ENCODE results near the gene NT5DC1.
"Not testable (repeated sequence)": the region's sequence is repeated elsewhere in the genome, so short reads cannot be mapped to it uniquely, and the experiment has no call there.

The NT5DC1 gene

DNA sequence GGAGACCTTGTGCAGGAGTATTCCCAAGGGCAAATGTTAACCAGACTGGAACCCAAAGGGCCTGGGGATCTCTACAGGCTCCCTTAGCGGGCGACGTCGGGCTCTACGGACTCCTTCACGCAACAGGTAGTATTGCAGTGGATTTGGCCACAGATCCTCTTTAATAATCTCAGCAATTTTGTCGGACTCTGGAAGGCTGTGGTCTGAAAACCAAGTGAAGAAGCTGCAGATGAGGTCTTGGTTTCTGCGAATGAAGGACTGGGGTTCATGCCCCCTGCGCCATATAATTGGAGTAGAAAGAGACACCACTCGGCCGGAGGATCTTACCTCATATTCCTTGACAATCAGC, 177.8 kb downstream of the NT5DC1 start:
- Histone ChIP-seq H3K4me1 (ENCODE audit: control insufficient read depth, insufficient read depth, low read length) (peaks cover 8% of the 10 kb centered on the region), H3K4me3 (ENCODE audit: low read length in 2 of 2) (peak overlapping the region; percentile 72 to 97), H3K36me3 (ENCODE audit: control insufficient read depth in 2 of 2, insufficient read depth in 2 of 2, low read length in 2 of 2) (peaks cover 2 to 6% of the 10 kb centered on the region in 2 donors), H3K9me3 (ENCODE audit: control insufficient read depth in 2 of 2, low read length in 2 of 2) (no peaks in the 10 kb centered on the region), H3K27me3 (ENCODE audit: control insufficient read depth in 1 of 2, insufficient read depth in 2 of 2, low read length in 2 of 2) (no peaks in the 10 kb centered on the region), H3K27ac (ENCODE audit: low read length) (peak overlapping the region; percentile 99), H3K9ac (ENCODE audit: low read length in 2 of 2) (peak overlapping the region; percentile 99)

DNA sequence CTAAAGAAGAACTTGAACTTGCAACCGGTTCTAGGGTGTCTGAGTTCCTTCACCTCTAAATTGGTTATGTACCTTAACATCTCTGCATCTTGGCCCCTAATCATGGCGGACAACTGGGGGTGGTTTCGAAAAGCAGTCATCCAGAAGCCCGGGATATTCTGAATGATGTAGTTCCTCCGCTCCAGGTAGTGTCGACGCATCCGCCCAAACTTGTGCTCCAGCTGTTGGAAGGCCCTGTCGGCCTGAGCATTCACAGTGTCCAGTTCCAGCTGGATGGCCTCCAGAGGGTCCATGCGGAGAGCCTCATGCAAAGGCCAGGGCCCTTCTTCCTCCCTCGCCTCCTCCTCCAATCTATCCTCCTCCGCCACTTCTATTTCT, 178.2 kb downstream of the NT5DC1 start:
- H3K36me3 ChIP-seq (ENCODE audit: control insufficient read depth in 2 of 2, insufficient read depth in 2 of 2, low read length in 2 of 2) = peaks cover 2 to 5% of the 10 kb centered on the region in 2 donors
- peak overlapping the region; percentile 99 for H3K9ac ChIP-seq (ENCODE audit: low read length in 2 of 2)
- H3K4me3 ChIP-seq (ENCODE audit: low read length in 2 of 2) = peak overlapping the region; percentile 72 to 97
- H3K4me1 ChIP-seq (ENCODE audit: control insufficient read depth, insufficient read depth, low read length) = peaks cover 8% of the 10 kb centered on the region
- H3K27ac ChIP-seq (ENCODE audit: low read length) = peak overlapping the region; percentile 99
- H3K27me3 ChIP-seq (ENCODE audit: control insufficient read depth in 1 of 2, insufficient read depth in 2 of 2, low read length in 2 of 2) = no peaks in the 10 kb centered on the region
- H3K9me3 ChIP-seq (ENCODE audit: control insufficient read depth in 2 of 2, low read length in 2 of 2) = no peaks in the 10 kb centered on the region

DNA sequence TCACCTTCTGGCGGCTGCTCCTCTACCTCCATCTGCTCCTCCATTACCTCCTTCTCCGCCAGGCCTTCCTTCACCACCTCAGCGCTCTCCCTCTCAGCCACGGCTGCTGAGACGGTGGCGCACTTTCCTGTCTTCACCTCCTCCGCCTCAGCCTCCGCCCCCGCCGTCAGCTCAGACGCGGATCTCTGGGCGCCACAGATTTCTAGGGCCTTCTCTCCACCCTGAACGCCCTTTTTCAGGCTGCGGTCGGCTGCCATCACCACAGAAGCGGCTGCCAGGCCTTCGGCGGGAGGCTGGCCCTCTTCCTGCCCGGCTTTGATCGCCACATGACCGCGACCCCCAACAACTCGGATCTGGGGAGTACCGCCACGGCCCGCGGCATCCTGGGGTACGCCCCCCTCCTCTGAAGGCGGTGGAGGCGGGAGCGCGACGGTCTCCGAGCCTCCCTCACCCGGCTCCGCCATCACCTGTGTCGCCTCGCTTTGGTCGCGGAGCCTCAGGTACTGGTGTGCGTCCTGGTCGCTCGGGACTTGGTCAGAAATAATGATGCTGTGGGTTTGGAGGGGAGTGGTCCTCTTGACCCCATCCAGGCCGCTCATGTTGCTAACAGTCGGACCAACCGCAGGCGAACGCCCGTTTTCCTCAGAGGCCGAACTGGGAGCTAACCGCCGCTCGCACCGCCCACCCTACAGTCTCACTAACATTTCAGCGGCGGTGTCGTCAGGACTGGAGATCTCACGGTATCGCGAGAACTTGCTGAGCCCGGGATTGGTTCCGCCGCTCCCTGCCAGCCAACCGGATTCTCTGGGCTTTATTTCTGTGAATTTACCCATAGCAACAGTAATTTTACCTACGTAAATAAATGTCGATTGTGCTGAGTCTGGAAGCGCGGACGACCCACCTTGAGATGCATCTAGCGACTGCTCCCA, 178.8 kb downstream of the NT5DC1 start, which contains the start of gene TSPYL1:
TSS of gene TSPYL1 (minus strand) at position 699 of the 929 bp plus-strand sequence. CDS start at position 599, 100 bp downstream.
- Histone ChIP-seq H3K9me3 (ENCODE audit: control insufficient read depth in 2 of 2, low read length in 2 of 2) (no peaks in the 10 kb centered on the region), H3K9ac (ENCODE audit: low read length in 2 of 2) (peak within 1 kb of the TSS; percentile 99), H3K36me3 (ENCODE audit: control insufficient read depth in 2 of 2, insufficient read depth in 2 of 2, low read length in 2 of 2) (peaks cover 2 to 5% of the 10 kb centered on the region in 2 donors), H3K27me3 (ENCODE audit: control insufficient read depth in 1 of 2, insufficient read depth in 2 of 2, low read length in 2 of 2) (no peaks in the 10 kb centered on the region), H3K4me3 (ENCODE audit: low read length in 2 of 2) (peak within 1 kb of the TSS; percentile 72 to 97), H3K4me1 (ENCODE audit: control insufficient read depth, insufficient read depth, low read length) (peaks cover 8% of the 10 kb centered on the region), H3K27ac (ENCODE audit: low read length) (peak within 1 kb of the TSS; percentile 99)

DNA sequence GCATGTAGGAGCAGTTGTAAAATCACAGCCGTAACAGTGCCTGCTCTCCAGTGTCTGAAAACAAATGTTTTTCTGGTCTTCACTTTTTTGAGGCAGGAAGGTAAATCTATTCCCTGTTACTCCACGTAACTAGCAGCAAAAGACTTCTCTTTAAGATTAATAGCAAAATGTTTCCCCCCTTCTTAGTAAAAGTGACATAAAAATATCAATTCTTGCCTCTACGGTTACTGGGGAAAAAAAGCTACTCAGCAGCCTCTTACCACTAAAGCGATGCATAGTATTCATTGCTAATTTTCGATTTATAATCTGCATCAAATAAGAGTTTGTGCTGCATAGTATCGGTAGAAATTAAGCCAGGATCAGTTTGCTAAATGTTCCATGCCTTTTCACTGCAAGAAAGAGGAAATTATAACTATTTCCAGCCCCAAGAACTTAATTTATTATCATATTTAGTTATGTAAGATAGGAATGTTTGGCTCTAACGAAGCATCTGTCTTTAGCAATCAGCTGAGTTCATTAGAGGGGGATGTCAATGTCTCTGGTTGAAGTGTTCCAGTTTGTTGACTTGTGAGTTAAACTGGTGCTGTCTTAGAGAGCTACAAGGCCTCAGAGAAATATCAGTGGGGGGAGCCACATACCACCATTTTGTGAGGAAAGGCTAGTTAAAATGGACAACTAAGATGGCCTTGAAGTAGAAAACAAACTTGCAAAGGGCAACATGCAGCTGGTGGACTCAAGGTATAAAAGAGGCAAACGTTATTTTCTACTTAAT, 179.7 kb downstream of the NT5DC1 start:
- H3K4me1 ChIP-seq (ENCODE audit: control insufficient read depth, insufficient read depth, low read length) = peaks cover 8% of the 10 kb centered on the region
- no peaks in the 10 kb centered on the region for H3K27me3 ChIP-seq (ENCODE audit: control insufficient read depth in 1 of 2, insufficient read depth in 2 of 2, low read length in 2 of 2)
- H3K4me3 ChIP-seq (ENCODE audit: low read length in 2 of 2) = peak overlapping the region; percentile 72 to 97
- peaks cover 2 to 5% of the 10 kb centered on the region in 2 donors for H3K36me3 ChIP-seq (ENCODE audit: control insufficient read depth in 2 of 2, insufficient read depth in 2 of 2, low read length in 2 of 2)
- H3K27ac ChIP-seq (ENCODE audit: low read length) = peak overlapping the region; percentile 99
- no peaks in the 10 kb centered on the region for H3K9me3 ChIP-seq (ENCODE audit: control insufficient read depth in 2 of 2, low read length in 2 of 2)
- H3K9ac ChIP-seq (ENCODE audit: low read length in 2 of 2) = peak overlapping the region; percentile 99

DNA sequence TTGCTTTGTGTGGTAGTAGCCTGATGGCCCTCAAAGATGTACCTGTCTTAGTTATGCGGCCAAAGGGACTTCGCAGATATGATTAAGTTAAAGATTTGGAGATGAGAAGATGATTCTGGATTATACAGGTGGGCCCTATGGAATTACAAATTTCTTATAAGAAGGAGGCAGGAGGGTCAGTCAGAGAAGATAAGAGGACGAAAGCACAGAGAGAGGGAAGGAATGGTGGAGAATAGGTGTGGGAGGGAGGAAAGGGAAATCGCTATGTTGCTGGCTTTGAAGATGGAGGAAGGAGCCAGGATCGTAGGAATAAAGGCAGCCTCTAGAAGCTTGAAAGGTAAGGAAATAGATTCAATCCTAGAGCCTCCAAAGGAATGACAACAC, 180.3 kb downstream of the NT5DC1 start:
- no peak overlapping the region for H3K9ac ChIP-seq (ENCODE audit: low read length in 2 of 2)
- peak overlapping the region; percentile 99 for H3K27ac ChIP-seq (ENCODE audit: low read length)
- peaks cover 8% of the 10 kb centered on the region for H3K4me1 ChIP-seq (ENCODE audit: control insufficient read depth, insufficient read depth, low read length)
- no peaks in the 10 kb centered on the region for H3K9me3 ChIP-seq (ENCODE audit: control insufficient read depth in 2 of 2, low read length in 2 of 2)
- H3K27me3 ChIP-seq (ENCODE audit: control insufficient read depth in 1 of 2, insufficient read depth in 2 of 2, low read length in 2 of 2) = no peaks in the 10 kb centered on the region
- peaks cover 2 to 5% of the 10 kb centered on the region in 2 donors for H3K36me3 ChIP-seq (ENCODE audit: control insufficient read depth in 2 of 2, insufficient read depth in 2 of 2, low read length in 2 of 2)
- peak overlapping the region in 1 of 2 donors; percentile 97 for H3K4me3 ChIP-seq (ENCODE audit: low read length in 2 of 2)

DNA sequence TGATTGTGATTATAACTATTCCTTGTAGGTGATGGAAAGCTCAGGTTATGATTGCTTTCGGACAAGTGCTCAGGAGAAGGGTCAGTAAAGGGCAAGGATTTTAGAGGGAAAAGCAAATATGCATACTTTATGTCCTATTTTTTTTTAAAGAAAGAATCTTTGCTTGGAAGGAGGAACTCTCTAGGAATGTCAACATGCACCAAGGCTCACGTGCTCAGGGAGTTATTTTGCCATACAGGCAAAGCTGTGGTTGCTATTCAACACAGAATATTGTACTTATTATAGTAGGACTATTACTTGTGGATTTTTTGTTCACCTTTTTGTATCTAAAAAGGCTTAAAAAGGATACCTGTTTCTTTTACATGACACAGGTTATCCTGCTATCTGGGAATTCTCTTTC, 182.0 kb downstream of the NT5DC1 start:
- no peak overlapping the region for H3K9ac ChIP-seq (ENCODE audit: low read length in 2 of 2)
- no peak overlapping the region for H3K4me3 ChIP-seq (ENCODE audit: low read length in 2 of 2)
- H3K9me3 ChIP-seq (ENCODE audit: control insufficient read depth in 2 of 2, low read length in 2 of 2) = no peaks in the 10 kb centered on the region
- H3K4me1 ChIP-seq (ENCODE audit: control insufficient read depth, insufficient read depth, low read length) = peaks cover 8% of the 10 kb centered on the region
- H3K27ac ChIP-seq (ENCODE audit: low read length) = no peak overlapping the region
- H3K36me3 ChIP-seq (ENCODE audit: control insufficient read depth in 2 of 2, insufficient read depth in 2 of 2, low read length in 2 of 2) = peaks cover 2 to 5% of the 10 kb centered on the region in 2 donors
- H3K27me3 ChIP-seq (ENCODE audit: control insufficient read depth in 1 of 2, insufficient read depth in 2 of 2, low read length in 2 of 2) = no peaks in the 10 kb centered on the region

DNA sequence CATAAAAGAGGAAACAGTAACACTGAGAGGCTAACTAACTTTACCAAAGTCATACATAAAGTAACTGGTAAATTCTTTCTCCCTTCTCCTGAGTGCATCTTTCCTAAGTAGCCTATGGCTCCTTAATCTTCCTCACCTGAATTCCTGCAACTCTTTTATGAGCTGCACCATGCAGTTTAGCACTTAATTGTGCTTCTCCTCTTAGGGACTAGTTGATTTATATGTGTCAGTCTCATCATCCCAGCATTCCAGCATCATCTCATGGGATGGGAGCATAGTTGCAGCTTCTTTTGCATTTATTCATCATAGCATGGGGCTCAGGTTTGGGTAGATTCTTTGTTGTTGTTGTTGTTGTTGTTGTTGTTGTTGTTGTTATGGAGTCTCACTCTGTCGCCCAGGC, 182.5 kb downstream of the NT5DC1 start:
- no peaks in the 10 kb centered on the region for H3K9me3 ChIP-seq (ENCODE audit: control insufficient read depth in 2 of 2, low read length in 2 of 2)
- H3K4me3 ChIP-seq (ENCODE audit: low read length in 2 of 2) = no peak overlapping the region
- peaks cover 3% of the 10 kb centered on the region for H3K4me1 ChIP-seq (ENCODE audit: control insufficient read depth, insufficient read depth, low read length)
- H3K9ac ChIP-seq (ENCODE audit: low read length in 2 of 2) = no peak overlapping the region
- no peak overlapping the region for H3K27ac ChIP-seq (ENCODE audit: low read length)
- no peaks in the 10 kb centered on the region for H3K27me3 ChIP-seq (ENCODE audit: control insufficient read depth in 1 of 2, insufficient read depth in 2 of 2, low read length in 2 of 2)
- peaks cover 0 to under 1% of the 10 kb centered on the region in 2 donors for H3K36me3 ChIP-seq (ENCODE audit: control insufficient read depth in 2 of 2, insufficient read depth in 2 of 2, low read length in 2 of 2)

DNA sequence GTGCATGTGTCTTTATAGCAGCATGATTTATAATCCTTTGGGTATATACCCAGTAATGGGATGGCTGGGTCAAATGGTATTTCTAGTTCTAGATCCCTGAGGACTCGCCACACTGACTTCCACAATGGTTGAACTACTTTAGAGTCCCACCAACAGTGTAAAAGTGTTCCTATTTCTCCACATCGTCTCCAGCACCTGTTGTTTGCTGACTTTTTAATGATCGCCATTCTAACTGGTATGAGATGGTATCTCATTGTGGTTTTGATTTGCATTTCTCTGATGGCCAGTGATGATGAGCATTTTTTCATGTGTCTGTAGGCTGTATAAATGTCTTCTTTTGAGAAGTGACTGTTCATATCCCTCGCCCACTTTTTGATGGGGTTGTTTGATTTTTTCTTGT, 184.3 kb downstream of the NT5DC1 start:
- H3K4me3 ChIP-seq (ENCODE audit: low read length in 2 of 2); H3K27me3 ChIP-seq (ENCODE audit: control insufficient read depth in 1 of 2, insufficient read depth in 2 of 2, low read length in 2 of 2); H3K36me3 ChIP-seq (ENCODE audit: control insufficient read depth in 2 of 2, insufficient read depth in 2 of 2, low read length in 2 of 2); H3K9me3 ChIP-seq (ENCODE audit: control insufficient read depth in 2 of 2, low read length in 2 of 2); H3K9ac ChIP-seq (ENCODE audit: low read length in 2 of 2); H3K27ac ChIP-seq (ENCODE audit: low read length); H3K4me1 ChIP-seq (ENCODE audit: control insufficient read depth, insufficient read depth, low read length): not testable (repeated sequence)

DNA sequence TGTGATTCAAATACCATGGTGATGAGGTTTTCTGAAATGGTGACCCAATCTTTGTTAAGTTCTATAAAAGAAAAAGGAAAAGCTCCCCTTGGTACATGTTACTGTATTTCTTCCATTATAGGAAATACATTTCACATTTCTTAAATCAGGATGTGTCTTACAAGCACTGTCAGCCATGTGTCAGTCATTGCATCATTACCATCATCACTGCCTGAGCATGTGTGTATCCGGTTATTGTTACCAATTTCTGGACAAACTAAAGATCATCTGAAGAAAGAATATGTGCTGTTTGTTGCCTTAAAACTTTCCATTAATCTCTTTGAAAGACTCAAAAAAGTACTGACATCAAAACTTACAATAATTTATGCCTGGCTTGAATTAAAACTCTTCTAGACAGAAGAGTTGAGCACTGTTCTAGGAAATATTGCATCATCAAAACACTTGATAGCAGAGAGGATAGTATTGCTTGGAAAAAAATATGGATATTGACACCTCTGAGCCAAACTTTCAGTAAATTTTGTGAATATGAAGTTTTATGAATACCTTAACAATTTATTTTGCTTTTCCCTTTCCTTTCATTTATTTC, 186.2 kb downstream of the NT5DC1 start:
- Histone ChIP-seq H3K9me3 (ENCODE audit: control insufficient read depth in 2 of 2, low read length in 2 of 2) (no peaks in the 10 kb centered on the region), H3K4me3 (ENCODE audit: low read length in 2 of 2) (no peak overlapping the region), H3K36me3 (ENCODE audit: control insufficient read depth in 2 of 2, insufficient read depth in 2 of 2, low read length in 2 of 2) (no peaks in the 10 kb centered on the region), H3K27me3 (ENCODE audit: control insufficient read depth in 1 of 2, insufficient read depth in 2 of 2, low read length in 2 of 2) (no peaks in the 10 kb centered on the region), H3K27ac (ENCODE audit: low read length) (no peak overlapping the region), H3K9ac (ENCODE audit: low read length in 2 of 2) (no peak overlapping the region), H3K4me1 (ENCODE audit: control insufficient read depth, insufficient read depth, low read length) (no peaks in the 10 kb centered on the region)

DNA sequence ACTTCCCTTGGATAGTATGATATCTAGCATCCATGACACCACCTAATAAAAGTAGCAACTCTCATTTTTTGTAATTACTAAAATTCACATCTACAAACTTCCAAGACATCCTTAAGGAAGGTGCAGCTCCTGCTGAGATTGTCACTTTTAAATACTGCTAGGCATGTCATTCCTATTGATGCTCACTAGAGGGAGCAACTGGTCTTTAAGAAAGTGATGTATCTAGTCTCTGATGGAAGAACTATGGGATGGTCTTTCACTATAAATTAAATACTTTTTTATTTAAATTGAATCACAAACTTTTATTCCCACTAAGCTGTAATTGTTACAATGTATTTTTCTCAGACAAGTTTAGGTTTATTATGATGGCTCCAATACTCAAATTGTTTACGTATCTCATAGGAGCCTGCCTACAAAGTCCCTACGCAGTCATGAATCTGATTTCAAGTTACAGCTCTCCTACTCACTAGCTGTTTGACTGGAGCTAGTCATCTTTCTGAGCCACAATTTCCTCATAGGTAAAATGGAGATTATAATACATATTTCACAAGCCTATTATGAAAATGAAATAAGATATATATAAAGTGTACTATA, 187.1 kb downstream of the NT5DC1 start:
- Histone ChIP-seq H3K36me3 (ENCODE audit: control insufficient read depth in 2 of 2, insufficient read depth in 2 of 2, low read length in 2 of 2) (no peaks in the 10 kb centered on the region), H3K27ac (ENCODE audit: low read length) (no peak overlapping the region), H3K4me3 (ENCODE audit: low read length in 2 of 2) (no peak overlapping the region), H3K9ac (ENCODE audit: low read length in 2 of 2) (no peak overlapping the region), H3K4me1 (ENCODE audit: control insufficient read depth, insufficient read depth, low read length) (no peaks in the 10 kb centered on the region), H3K9me3 (ENCODE audit: control insufficient read depth in 2 of 2, low read length in 2 of 2) (no peaks in the 10 kb centered on the region), H3K27me3 (ENCODE audit: control insufficient read depth in 1 of 2, insufficient read depth in 2 of 2, low read length in 2 of 2) (no peaks in the 10 kb centered on the region)

Data from stomach smooth muscle (tissue), 2 donors.